SHP77 (cell line): ENCODE results near the gene LDLRAD4.
A peak's percentile ranks its signal among the peaks of the same experiment; 100 is the strongest.
"Not testable (repeated sequence)": the region's sequence is repeated elsewhere in the genome, so short reads cannot be mapped to it uniquely, and the experiment has no call there.

Source experiments
- DNase-seq, 2 experiments: peaks; one replicate each; lab custom pipeline; 2025; lab: John Stamatoyannopoulos, UW

Gene LDLRAD4

DNA sequence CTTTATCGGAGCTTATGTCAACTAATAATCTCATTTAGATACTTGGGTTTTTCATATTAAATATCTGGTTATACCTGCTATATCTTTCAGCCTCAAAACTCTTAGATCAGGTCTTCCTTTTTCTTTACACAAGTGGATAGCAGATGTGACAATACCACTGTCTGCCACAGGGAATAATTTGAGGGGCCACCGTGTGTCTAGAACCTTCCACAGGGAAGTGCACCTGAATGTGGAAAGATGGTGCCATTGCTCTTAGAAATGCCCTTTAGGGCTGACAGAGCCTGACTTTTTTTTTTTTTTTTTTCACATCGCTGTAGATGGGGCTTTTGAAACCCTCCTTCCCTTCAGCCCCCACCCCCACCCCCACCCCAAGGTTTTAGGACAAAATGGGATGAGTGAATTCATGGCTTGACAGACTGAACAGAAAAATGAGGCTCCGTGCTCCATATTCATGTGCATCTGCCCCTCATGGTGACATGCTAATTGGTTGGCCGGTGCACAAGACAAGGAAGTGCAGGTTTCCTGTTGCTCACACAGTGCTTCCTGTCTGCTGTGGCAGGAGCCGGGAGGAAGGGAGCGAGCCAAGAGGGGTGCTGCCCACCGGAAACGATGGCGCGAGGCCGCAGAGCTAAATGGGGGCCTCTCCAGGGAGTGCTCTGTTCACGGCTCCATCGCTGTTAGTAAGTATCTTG lies 246.0 kb downstream of the LDLRAD4 start:
- peak; percentile 87 to 88 for DNase-seq

DNA sequence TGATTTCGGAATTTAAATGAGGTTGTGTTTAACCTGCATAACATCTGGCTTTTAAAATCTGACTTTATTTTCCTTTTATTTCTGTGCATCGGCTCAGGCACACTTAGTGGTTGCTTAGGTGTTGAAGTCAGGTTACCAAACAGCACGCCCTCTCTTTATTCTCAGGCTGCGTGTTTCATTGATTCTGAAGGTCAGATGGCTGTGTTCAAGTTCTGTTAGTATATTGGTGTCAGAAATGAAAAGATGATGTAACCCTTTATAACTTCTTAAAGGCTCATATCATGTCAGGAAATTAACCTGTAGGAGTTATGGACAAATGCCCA lies 246.5 kb downstream of the LDLRAD4 start:
- DNase-seq, result no peak

DNA sequence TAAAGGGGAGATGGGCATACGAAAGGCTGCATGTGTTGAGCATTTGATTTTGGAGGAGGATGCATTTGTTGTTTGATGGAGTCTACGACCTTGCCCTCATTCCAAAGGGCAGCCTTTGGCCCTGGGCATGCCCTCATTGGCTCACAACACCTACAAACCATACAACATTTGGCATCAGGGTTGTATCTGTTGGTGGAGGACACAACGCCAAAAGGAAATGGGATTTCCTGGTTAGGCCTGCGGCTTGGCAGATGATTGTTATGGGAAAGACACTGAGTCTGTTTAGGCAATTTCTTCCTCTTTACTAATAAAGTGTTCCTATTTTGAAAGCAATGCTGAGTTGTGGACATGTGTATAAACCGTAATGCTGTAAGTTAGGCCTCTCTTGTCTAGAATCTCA lies 246.9 kb downstream of the LDLRAD4 start:
- no peak for DNase-seq

DNA sequence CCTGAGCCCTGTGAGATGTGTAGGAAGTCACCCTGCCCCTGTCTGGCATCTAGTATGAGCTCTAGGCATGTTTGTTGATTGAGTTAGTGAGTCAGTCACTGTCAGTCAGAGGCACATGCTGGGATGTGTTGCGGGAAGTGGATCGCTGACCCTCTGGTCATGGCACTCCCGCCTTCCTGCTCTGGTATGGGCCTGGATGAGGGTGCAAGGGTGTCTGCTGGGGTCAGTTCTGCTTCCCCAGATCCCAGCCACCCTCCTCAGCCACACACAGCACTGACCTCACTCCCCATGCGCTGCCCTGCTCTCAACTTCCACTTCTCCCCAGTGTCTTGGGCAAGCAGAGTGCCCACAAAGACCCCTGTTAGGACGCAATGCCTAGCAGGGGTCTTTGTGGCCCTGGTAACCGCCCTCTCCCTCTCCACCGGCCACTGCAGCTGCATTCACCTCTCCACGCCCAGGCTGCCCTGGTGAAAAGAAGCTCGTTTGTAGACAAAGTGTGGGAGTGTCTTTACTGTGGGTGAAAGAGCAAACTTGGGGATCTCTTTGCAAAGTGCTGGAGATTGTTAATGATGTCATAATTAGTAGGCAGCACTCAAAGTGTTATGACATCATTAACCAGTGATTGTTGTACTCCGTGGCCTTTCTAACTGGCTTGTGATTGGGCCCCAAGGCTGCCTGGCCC lies 252.1 kb downstream of the LDLRAD4 start:
- no peak for DNase-seq

DNA sequence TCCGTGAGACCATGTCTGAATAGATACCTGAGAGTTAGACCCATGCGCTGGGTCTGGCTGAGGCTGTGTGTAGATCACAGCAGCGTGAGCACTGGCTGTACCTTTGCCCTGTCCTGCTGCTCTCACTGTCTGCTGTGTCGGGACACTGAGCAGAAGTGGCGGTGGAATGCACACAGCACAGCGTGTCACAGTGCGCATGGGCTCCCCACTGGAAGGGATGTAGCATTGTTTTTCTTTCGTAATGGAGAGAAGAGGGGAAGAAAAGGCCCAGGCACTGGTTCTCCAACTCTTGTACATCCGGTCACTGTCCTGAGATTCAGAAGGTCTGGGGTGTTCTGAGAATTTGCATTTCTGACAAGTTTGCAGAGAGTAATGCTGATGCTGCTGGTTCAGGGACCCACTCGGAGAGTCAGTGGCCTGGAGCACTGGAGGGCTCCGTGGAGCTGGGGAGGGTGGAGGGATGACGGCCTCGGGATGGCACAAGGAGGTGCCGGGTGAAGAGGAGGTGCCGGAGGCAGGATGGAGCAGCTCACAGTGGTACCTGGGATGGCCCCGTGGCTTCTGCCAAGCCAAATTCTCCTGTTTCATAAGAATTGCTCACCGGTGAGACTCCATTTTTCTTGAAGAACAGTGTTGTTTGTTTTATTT lies 252.8 kb downstream of the LDLRAD4 start:
- no peak for DNase-seq

DNA sequence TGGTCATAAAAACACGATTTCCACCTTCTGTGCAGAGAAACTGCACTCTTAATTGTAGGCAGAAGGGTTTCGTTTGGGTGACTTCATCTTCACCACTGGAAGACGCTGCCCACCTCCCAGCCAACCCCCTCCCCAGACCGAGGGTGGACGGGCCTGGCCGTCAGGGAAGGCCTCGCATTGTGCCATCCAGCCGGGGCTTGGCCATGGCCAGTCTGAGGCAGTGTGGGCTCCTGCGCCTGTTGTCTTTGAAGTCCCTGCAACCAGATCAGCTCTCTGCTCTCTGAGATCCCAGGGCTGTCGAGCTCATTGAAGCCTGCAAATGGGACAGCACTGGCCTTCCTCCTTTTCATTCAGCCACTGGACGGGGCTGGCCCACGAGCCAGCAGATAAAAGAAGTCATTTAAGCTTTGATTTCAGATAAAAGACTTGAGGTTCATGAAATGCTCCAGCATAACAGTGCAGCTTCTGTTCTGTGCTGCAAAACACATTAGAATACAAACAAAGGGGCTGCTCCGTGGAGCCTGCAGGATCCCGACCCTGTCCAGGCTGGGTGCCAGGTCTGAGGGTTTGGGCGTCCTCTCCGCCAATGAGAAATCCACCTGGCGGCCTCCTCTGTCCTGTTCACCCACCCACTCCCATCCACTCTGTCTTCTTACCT lies 253.5 kb downstream of the LDLRAD4 start:
- DNase-seq, result peak; percentile 17

DNA sequence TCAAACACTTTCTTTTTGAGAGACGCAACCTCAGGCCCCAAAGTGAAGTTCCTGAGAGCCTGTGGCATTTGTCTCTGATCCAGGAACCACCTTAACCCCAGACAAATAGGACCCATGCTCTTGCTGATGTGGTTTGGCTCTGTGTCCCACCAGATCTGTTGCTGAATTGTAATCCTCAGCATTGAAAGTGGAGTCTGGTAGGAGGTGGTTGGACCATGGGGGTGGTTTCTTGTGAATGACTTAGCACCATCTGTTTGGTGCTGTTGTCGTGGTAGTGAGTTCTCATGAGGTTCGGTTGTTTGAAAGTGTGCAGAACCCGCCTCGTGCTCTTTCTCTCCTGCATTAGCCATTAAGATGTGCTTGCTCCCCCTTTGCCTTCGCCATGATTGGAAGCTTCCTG lies 255.2 kb downstream of the LDLRAD4 start:
- DNase-seq, result no peak

DNA sequence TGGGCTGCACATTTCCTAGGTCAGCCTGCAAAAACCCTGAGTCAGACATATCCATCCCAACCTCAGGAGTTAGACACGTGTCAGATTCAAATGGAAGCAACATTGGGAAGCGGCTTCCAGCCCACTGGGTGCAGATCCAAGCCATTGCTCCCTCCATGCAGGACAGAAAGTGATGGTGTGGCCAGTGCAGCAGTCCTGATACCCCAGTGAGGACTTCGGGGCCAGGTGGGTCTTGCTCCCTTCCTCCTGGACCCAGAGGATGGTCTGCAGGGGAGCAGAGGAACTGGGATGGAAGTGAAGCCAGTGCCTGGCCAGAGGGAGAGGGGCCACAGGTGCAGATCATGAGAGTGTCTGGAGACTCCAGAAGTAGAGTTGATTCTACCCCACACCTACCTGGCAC lies 255.8 kb downstream of the LDLRAD4 start:
- DNase-seq, result no peak

DNA sequence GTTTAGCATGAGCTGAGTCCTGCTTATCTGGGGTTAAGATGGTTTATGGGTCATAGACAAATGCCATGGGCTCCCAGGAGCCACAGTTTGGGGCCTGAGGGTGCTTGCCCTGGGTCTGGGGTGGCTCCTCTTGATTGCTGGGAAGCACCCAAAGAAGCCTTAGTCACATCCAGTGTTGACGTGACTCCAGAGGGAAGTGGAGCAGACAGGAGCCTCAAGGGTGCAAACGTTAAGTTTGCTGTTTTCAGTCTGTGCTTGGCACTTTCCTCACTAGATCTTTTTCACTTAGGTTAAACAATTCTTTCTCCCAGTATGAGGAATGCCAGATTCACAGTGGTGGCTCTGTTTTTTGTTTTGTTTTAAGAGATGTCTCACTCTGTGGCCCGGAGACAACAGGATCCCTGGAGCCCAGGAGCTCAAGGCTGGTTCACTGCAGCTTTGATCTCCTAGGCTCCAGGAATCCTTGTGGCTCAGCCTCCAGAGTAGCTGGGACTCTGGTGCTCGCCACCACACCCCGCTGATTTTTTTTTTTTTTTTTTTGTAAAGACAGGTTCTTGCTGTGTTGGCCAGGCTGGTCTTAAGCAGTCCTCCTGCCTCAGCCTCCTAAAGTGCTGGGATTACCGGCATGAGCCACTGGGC lies 256.5 kb downstream of the LDLRAD4 start:
- DNase-seq, result no peak

DNA sequence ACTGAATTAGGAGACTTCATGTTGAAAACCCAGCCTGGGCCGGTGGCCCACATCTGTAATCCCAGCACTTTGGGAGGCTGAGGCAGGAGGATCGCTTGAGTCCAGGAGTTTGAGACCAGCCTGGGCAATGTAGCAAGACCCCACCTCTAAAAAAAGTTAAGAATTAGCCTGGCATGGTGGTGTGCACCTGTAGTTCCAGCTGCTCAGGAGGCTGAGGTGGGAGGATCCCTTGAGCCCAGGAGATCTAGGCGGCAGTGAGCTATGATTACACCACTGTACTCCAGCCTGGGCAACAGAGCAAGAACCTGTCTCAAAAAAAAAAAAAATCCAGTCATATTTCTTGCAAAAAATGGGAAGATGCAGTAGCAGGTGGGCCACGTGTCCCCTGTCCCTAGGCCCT lies 257.8 kb downstream of the LDLRAD4 start:
- DNase-seq, result not testable (repeated sequence)

DNA sequence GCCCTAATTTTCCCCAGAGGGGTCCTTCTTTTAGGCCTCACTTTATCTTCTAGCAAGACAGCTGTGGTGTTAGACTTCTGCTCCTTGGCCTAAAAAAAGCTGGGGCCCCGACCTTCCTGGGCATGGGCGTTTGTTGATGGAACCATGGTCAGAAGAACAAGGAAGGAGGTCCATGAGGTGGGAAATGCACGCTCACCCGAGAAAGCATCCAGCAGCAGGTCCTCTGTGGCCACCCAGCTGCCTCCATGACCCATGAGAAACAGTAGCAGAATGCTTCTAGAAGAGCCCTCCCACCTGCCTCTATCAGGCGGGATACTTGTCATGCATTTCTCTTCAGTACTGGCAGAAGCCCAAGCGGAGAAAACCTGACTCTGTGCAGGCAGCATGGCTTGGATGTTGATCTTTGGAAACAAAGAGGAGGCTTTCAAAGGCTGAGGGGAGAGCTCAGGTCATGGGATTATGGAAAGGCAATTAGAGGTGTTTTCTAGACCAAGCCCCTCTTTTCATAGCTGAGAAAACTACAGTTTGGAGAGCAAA lies 258.7 kb downstream of the LDLRAD4 start:
- peak in 1 of 2 experiments; percentile 3 for DNase-seq

DNA sequence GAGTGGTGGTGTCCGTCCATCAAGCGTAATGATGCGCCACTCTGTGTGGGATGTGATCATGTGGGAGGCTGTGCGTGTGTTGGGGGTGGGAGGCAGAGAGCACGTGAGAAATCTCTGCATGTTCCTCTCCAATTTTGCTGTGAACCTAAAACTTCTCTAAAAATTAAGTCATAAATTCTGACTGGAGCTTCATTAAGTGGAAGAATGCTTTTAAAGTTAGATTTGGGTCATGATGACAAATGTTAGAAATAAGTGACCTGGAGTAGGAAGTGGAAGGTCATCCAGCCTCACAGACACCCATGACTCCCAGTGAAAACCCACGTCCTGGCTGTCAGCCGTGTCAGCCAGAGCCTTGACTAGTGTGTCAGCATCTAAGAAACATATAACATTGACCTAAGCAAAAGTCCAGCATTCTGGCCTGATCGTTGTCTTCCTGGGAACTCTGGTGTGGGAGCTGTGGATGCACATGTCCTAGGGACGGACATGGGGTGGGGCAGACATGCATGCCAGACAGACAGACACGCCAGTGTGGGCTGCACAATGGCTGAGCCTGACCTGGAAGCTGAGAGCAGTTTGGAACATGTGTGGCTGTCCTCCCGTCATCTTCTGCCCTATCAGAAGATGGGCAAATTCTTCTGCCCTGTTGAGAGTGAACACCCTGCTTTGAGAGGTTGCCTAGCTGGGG lies 262.2 kb downstream of the LDLRAD4 start:
- no peak for DNase-seq

DNA sequence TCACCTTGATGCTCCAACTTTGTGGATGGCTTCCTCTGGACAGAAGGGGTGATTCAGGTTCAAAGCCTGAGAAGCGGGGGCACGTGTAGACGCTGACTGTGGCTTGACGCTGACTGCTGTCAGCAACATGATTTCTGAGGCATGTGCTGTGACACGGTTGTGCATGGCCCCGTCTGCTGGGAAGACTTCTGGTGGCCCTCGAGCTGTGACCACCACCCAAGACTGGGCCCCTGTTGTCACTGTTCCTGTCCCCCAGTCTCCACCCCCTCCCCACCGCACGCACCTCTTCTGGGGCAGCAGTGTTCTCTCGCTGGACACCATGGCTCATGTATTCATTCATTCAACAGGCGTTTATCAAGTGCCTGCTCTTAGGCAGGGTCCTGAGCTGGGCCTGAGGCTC lies 262.8 kb downstream of the LDLRAD4 start:
- no peak for DNase-seq

DNA sequence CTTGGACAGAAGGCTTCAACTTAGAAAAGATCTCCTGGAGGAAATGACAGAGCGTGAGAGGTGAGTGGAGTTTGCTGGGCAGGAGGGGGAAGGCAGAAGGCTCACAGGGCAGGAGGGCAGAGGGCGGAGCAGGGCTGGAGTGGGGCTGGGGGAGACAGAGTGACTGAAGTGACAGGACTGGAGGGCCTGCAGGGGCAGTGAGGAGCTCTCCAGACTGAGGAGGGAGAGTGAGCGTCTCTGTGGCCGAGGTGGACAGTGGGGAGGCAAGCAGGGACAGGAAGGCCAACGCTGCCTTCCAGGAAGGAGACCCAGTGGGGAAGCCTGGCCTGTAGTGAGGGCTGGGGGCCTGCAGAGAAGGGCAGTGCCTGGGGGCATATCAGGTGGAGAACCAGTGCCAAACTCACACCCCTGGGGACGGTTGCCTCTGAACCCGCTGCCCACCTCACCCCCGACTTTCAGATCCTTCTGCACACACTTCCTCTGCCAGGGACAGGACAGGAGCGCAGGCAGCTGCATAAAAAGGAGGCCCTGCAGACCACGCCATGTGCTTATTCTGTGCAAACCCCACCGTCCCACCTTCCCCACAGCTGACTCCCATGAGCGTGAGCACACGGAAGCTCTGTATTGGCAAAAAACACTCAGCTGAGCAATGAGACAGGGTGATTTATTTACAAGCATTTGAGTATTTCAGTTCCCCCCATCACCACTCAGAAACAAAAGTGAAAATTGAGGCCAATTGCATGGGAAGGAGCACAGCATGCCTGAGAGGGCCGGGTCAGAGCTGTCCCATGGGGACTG lies 263.5 kb downstream of the LDLRAD4 start:
- no peak for DNase-seq

DNA sequence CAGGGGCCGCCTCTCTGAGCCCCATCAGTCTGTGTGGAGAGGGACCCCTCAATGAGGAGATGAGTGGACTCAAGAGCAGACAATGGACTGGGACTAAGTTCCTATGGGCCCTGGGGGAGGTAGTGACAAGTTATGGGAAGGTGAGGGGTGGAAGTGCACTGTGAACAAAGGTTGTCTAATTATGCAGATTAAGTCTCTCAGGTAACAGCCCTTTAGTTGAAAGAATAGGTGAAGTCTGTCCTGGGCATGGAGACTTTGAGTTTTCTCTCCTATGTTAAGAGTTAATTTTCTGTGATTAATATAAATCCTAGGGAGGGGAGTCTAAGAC lies 264.0 kb downstream of the LDLRAD4 start:
- DNase-seq, result no peak

DNA sequence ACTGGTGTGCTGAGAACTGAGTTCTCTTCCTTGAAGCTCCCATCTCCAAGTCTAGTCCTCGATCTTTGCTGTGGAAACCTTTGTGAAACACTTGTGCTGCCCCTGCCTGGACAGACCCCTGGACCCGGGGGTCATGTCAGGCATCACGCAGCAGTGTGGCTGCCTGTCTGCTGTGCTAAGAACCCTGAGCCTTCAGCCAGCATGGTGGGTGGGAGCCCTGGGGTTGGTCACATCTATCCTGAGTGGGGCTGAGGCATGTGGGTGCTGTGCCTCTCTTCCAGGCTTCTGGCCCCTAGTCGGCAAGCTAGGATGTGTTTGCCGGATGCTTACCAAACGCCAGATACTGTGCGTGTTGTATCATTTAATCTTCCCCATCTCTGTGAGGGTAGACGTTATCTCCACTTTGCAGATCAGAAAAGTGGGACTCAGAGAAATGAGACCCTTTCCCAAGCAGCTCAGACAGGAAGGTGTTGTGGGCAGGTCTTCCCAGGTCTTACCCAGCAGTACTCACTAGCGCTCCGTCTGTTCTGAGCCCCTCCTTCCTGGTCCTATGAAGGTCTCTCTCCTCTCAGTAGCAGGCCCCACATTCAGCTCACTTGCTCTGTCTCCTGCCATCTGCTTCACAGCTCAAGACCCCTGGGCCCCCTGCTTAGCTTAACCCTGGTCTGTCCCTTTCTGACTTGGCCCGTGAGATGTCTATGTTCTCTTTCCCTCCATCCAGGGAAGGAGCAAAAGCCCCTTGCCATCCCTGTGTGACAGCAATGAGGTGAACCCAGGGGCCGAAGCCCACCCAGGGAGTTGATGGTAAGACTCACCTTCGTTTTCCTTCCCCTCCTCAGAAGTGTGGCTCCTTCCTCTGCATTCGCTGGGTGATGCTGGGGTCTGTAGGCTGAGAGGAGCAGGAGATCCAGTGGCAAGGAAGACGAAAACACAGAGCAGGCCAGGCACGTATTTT lies 265.0 kb downstream of the LDLRAD4 start:
- DNase-seq, result no peak

DNA sequence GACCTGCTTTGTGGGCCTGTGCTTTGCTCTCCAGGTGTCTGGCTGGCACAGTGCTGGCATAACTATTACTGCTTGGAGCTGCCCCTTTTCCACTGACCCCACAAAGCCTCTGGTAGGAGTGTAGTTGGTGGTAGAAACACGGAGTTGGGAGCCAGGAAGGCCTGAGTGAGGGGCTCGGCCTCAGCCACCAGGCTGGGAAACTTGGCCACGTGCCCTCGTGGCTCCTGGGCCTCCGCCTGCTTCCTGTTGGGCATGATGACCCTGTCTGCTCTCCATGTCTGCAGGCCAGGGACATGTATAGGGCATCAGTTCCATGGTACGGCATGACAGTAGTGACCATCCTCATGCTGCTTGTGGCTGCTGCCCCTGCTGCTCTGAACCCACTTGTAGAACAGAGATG lies 266.6 kb downstream of the LDLRAD4 start:
- DNase-seq, result no peak

DNA sequence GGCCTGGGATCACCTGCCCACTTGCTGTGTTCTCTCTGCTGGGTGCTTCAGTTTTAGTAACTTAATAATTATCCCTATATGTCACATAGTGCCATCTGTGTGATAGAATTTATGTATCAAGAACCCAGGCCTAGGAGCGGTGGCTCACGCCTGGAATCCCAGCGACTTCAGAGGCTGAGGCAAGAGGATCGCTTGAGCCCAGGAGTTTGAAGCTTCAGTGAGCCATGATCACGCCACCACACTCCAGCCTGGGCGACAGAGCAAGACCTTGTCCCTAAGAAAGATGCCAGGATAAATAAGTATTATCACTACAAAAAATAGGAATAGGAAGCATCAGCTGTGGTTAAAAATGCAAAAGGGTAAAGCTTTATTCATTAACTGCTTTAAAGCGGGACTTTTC lies 267.0 kb downstream of the LDLRAD4 start:
- no peak for DNase-seq

DNA sequence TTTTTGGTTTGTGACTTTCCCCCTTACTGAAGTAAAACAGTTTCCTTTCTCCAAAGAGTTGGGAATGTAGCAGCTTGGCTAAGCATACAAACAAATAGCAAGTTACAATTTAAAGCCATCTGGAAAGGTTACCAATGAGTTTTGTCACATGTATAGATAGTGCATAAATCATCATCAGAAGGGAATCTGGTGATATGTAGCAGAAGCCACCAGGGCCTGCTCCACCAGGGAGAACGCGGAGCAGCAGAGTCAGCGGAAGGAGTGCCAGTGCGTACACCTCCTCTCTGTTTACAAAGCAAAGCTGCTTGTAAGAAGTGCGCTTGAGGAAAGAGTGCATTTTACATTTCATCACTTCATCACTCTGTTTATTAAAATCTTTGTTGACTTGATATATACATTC lies 267.7 kb downstream of the LDLRAD4 start:
- no peak for DNase-seq

DNA sequence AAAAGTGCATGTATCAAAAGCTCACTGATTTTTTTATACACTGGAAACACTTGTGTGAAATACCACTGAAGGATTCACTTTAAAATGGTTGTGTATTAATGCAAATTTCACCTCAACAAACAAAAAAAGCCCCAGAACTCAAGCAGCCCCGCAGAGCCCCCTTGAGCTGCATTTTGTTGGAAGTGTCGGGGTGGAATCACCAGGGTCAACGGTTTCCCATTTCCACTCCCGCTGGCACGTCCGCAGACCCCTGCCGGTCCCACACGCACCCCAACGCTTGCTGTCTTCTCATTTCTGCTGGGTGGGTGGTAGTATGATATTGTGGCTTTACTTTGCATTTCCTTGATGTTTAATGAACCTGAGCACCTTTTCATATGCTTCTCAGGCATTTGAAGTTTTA lies 268.1 kb downstream of the LDLRAD4 start:
- no peak for DNase-seq
